Osteoblast (primary cell): Measurements from ENCODE around the gene MICAL3. TPM values are rescaled to one million over a fixed set of nuclear protein-coding genes. Genes with fewer than 3 reads are reported as not detected.
"Not testable (repeated sequence)": the region's sequence is repeated elsewhere in the genome, so short reads cannot be mapped to it uniquely, and the experiment has no call there.

Source experiments
- DNase-seq: peaks from one replicate; pipeline ENCODE4 v3.0.0; 2011; ENCODE audit warnings: low spot score, mixed read lengths; ENCODE audit not compliant: insufficient read length; ENCODE audit errors: missing footprints
- H2AFZ ChIP-seq: 2 replicates; pipeline ENCODE4 v1.6.0; 2011; ENCODE audit warnings: mild to moderate bottlenecking, low read length
- H3K27ac ChIP-seq: 2 replicates; pipeline ENCODE4 v1.5.1; 2011; ENCODE audit warnings: mild to moderate bottlenecking, low read depth, low read length, moderate library complexity
- H3K27me3 ChIP-seq: 2 replicates; pipeline ENCODE4 v1.6.0; 2012; ENCODE audit warnings: mild to moderate bottlenecking, control low read depth, inconsistent platforms, low read length, moderate library complexity; ENCODE audit not compliant: insufficient read depth
- H3K36me3 ChIP-seq: 2 replicates; pipeline ENCODE4 v1.5.1; 2011; ENCODE audit warnings: mild to moderate bottlenecking, low read length, control low read depth, moderate library complexity; ENCODE audit not compliant: insufficient read depth
- H3K4me1 ChIP-seq: 2 replicates; pipeline ENCODE4 v1.5.1; 2011; ENCODE audit warnings: mild to moderate bottlenecking, low read length, control low read depth, moderate library complexity; ENCODE audit not compliant: insufficient read depth
- H3K4me2 ChIP-seq: 2 replicates; pipeline ENCODE4 v1.6.0; 2011; ENCODE audit warnings: mild to moderate bottlenecking, low read length; ENCODE audit not compliant: insufficient read depth
- H3K4me3 ChIP-seq: fragments of 200-600 bp; sonication (generic); 3 replicates; pipeline ENCODE4 v1.5.1; 2012; ENCODE audit warnings: mild to moderate bottlenecking, low read length, inconsistent platforms; ENCODE audit not compliant: insufficient read depth
- H3K79me2 ChIP-seq: 2 replicates; pipeline ENCODE4 v1.6.0; 2012; ENCODE audit warnings: mild to moderate bottlenecking, low read length, control low read depth, inconsistent platforms; ENCODE audit not compliant: insufficient read depth
- H3K9me3 ChIP-seq: 2 replicates; pipeline ENCODE4 v1.5.1; 2011; ENCODE audit warnings: low read depth, low read length, control low read depth
- H4K20me1 ChIP-seq: 2 replicates; pipeline ENCODE4 v1.6.0; 2012; ENCODE audit warnings: mild to moderate bottlenecking, low read length, control low read depth; ENCODE audit not compliant: insufficient read depth
- CTCF ChIP-seq: IDR thresholded peaks from 2 replicates; pipeline ENCODE4 v1.5.1; 2011; ENCODE audit warnings: mild to moderate bottlenecking, low read depth, low read length, moderate library complexity; ENCODE audit errors: extremely low read depth
- total RNA-seq: library from RNA; depleted of rRNA; stranded (reverse); fragments of >200 nt; gene quantifications from 2 replicates; pipeline ENCODE4 v1.2.3, GENCODE V29; 2012

The MICAL3 gene
- total RNA-seq, 1 donor = 35.1 TPM

GRCh38 chr22:18008136-18008535 lies 16.2 kb downstream of the MICAL3 start:
- no peaks in the 10 kb centered on the region for H4K20me1 ChIP-seq
- H3K36me3 ChIP-seq = no peaks in the 10 kb centered on the region
- H3K4me3 ChIP-seq = no peak overlapping the region
- H2AFZ ChIP-seq = no peak overlapping the region
- H3K27ac ChIP-seq = no peak overlapping the region
- no peaks in the 10 kb centered on the region for H3K27me3 ChIP-seq
- H3K4me2 ChIP-seq = no peak overlapping the region
- H3K4me1 ChIP-seq = no peaks in the 10 kb centered on the region
- no peak for TF ChIP-seq CTCF
- H3K9me3 ChIP-seq = no peaks in the 10 kb centered on the region
- no peak for DNase-seq
- no peaks in the 10 kb centered on the region for H3K79me2 ChIP-seq

- DNase-seq = no peak
- no peak overlapping the region for H3K4me2 ChIP-seq
- H3K36me3 ChIP-seq = no peaks in the 10 kb centered on the region
- H3K4me1 ChIP-seq = no peaks in the 10 kb centered on the region
- peak overlapping the region; percentile 6 for H2AFZ ChIP-seq
- no peaks in the 10 kb centered on the region for H3K9me3 ChIP-seq
- no peaks in the 10 kb centered on the region for H3K27me3 ChIP-seq
- H4K20me1 ChIP-seq = no peaks in the 10 kb centered on the region
- no peak overlapping the region for H3K4me3 ChIP-seq
- no peak overlapping the region for H3K27ac ChIP-seq
- TF ChIP-seq CTCF = no peak
- peaks cover 10% of the 10 kb centered on the region for H3K79me2 ChIP-seq
These were observed 19.0 kb downstream of the MICAL3 start for GRCh38 chr22:18005201-18005926.

- Histone ChIP-seq H3K79me2 (peaks cover 44% of the 10 kb centered on the region), H4K20me1 (peaks cover 21% of the 10 kb centered on the region), H2AFZ (peak overlapping the region; percentile 88), H3K4me2 (peak overlapping the region; percentile 86), H3K4me3 (peak overlapping the region; percentile 90), H3K4me1 (peaks cover 11% of the 10 kb centered on the region)
- H3K27me3 ChIP-seq, H3K36me3 ChIP-seq, H3K27ac ChIP-seq, H3K9me3 ChIP-seq, DNase-seq: not testable (repeated sequence)
These were observed 22.5 kb downstream of the MICAL3 start for GRCh38 chr22:18001894-18002315.

GRCh38 chr22:18001040-18001893 lies 23.1 kb downstream of the MICAL3 start:
- TF ChIP-seq CTCF = peak; percentile 29
- H3K79me2 ChIP-seq = peaks cover 49% of the 10 kb centered on the region
- DNase-seq = peak; percentile 100

More at GRCh38 chr22:18001040-18001893, 23.1 kb downstream of the MICAL3 start:
- Histone ChIP-seq H4K20me1 (peaks cover 21% of the 10 kb centered on the region), H3K4me1 (peaks cover 11% of the 10 kb centered on the region), H3K27me3 (no peaks in the 10 kb centered on the region), H3K4me3 (peak overlapping the region; percentile 90), H2AFZ (peak overlapping the region; percentile 88), H3K36me3 (peaks cover 4% of the 10 kb centered on the region), H3K4me2 (peak overlapping the region; percentile 86), H3K27ac (peak overlapping the region; percentile 98), H3K9me3 (no peaks in the 10 kb centered on the region)
